ENCODE data around the gene VAMP5. TPM values are rescaled to one million over a fixed set of nuclear protein-coding genes. Genes with fewer than 3 reads are reported as not detected.
"Not testable (repeated sequence)": the region's sequence is repeated elsewhere in the genome, so short reads cannot be mapped to it uniquely, and the experiment has no call there.

Gene VAMP5
- total RNA-seq, 1 donor from 2014 or later: 47.3 TPM

- intact Hi-C loops (cut with micrococcal nuclease): no loop called here
- Histone ChIP-seq H3K4me3 (peak overlapping the region; percentile 86), H3K27me3 (ENCODE audit: low read depth) (no peaks in the 10 kb centered on the region), H3K4me1 (peaks cover 75% of the 10 kb centered on the region), H3K27ac (replicated peaks) (peak overlapping the region; percentile 100), H3K36me3 (peaks cover 43% of the 10 kb centered on the region), H3K9me3 (replicated peaks) (no peaks in the 10 kb centered on the region)
- TF ChIP-seq CTCF (IDR thresholded peaks at IDR 0.05; ENCODE audit: borderline replicate concordance): no peak
- peak; percentile 73 for DNase-seq
Measured at GRCh38 chr2:85539361-85540132, 44.7 kb upstream of the VAMP5 start.

- H3K27ac ChIP-seq (replicated peaks): peak overlapping the region; percentile 100
- peak overlapping the region; percentile 86 for H3K4me3 ChIP-seq
- H3K4me1 ChIP-seq: peaks cover 78% of the 10 kb centered on the region
- no peak for TF ChIP-seq CTCF (IDR thresholded peaks at IDR 0.05; ENCODE audit: borderline replicate concordance)
- H3K36me3 ChIP-seq: peaks cover 49% of the 10 kb centered on the region
- no peak for DNase-seq
- no peaks in the 10 kb centered on the region for H3K27me3 ChIP-seq (ENCODE audit: low read depth)
- intact Hi-C loops (cut with micrococcal nuclease): no loop called here
- H3K9me3 ChIP-seq (replicated peaks): no peaks in the 10 kb centered on the region
Measured at GRCh38 chr2:85540133-85540648, 44.0 kb upstream of the VAMP5 start.

- intact Hi-C loops (cut with micrococcal nuclease): no loop called here
Measured at GRCh38 chr2:85541262-85541661, 43.0 kb upstream of the VAMP5 start.

GRCh38 chr2:85541753-85542457 is 42.3 kb upstream of the VAMP5 start:
- H3K27me3 ChIP-seq (ENCODE audit: low read depth): no peaks in the 10 kb centered on the region
- peaks cover 60% of the 10 kb centered on the region for H3K36me3 ChIP-seq
- H3K4me3 ChIP-seq: peak overlapping the region; percentile 86
- H3K27ac ChIP-seq (replicated peaks): peak overlapping the region; percentile 100
- TF ChIP-seq CTCF (IDR thresholded peaks at IDR 0.05; ENCODE audit: borderline replicate concordance): no peak
- no peaks in the 10 kb centered on the region for H3K9me3 ChIP-seq (replicated peaks)
- H3K4me1 ChIP-seq: peaks cover 72% of the 10 kb centered on the region
- no peak for DNase-seq
- intact Hi-C loops (cut with micrococcal nuclease): no loop called here

More at GRCh38 chr2:85541262-85541661, 43.0 kb upstream of the VAMP5 start:
- no peak for TF ChIP-seq CTCF (IDR thresholded peaks at IDR 0.05; ENCODE audit: borderline replicate concordance)
- Histone ChIP-seq H3K36me3 (peaks cover 59% of the 10 kb centered on the region), H3K27ac (replicated peaks) (peak overlapping the region; percentile 100), H3K4me3 (peak overlapping the region; percentile 86), H3K9me3 (replicated peaks) (no peaks in the 10 kb centered on the region), H3K4me1 (peaks cover 78% of the 10 kb centered on the region), H3K27me3 (ENCODE audit: low read depth) (no peaks in the 10 kb centered on the region)
- DNase-seq: no peak

GRCh38 chr2:85542777-85543176 is 41.5 kb upstream of the VAMP5 start:
- intact Hi-C loops (cut with micrococcal nuclease): no loop called here
- Histone ChIP-seq H3K9me3 (replicated peaks) (no peaks in the 10 kb centered on the region), H3K27ac (replicated peaks) (peak overlapping the region; percentile 100), H3K4me1 (peaks cover 64% of the 10 kb centered on the region), H3K4me3 (peak overlapping the region; percentile 86), H3K36me3 (peaks cover 60% of the 10 kb centered on the region), H3K27me3 (ENCODE audit: low read depth) (no peaks in the 10 kb centered on the region)
- TF ChIP-seq CTCF (IDR thresholded peaks at IDR 0.05; ENCODE audit: borderline replicate concordance): no peak
- DNase-seq: no peak

- Histone ChIP-seq H3K4me1 (peaks cover 54% of the 10 kb centered on the region), H3K36me3 (peaks cover 64% of the 10 kb centered on the region)
- DNase-seq; intact Hi-C loops (cut with micrococcal nuclease); H3K27me3 ChIP-seq (ENCODE audit: low read depth); H3K9me3 ChIP-seq (replicated peaks); H3K27ac ChIP-seq (replicated peaks); H3K4me3 ChIP-seq: not testable (repeated sequence)
Measured at GRCh38 chr2:85544254-85544691, 40.0 kb upstream of the VAMP5 start.

GRCh38 chr2:85544915-85545779 is 39.1 kb upstream of the VAMP5 start:
- H3K4me1 ChIP-seq: peaks cover 46% of the 10 kb centered on the region
- H3K4me3 ChIP-seq; H3K27ac ChIP-seq (replicated peaks); intact Hi-C loops (cut with micrococcal nuclease); DNase-seq; H3K9me3 ChIP-seq (replicated peaks); H3K27me3 ChIP-seq (ENCODE audit: low read depth): not testable (repeated sequence)
- H3K36me3 ChIP-seq: peaks cover 72% of the 10 kb centered on the region

All from left ventricle myocardium inferior (tissue), 1 donor.